Thymus (tissue), 11 donors: Measurements from ENCODE around the gene ZFAND3. TPM values are rescaled to one million over a fixed set of nuclear protein-coding genes. Genes with fewer than 3 reads are reported as not detected.
A peak's percentile ranks its signal among the peaks of the same experiment; 100 is the strongest.

ENCODE experiments used
- DNase-seq, 9 donors: peaks; one replicate each; pipeline ENCODE4 v3.0.0-alpha.2; 2013; ENCODE audit warnings: low spot score in 9 of 9, low read depth in 6 of 9, missing footprints in 1 of 9
- H3K27ac ChIP-seq, 2 donors: one replicate each; pipeline ENCODE4 v1.5.1; 2013; ENCODE audit warnings: control low read depth in 1 of 2, low read depth in 1 of 2, low read length in 1 of 2, mild to moderate bottlenecking in 1 of 2, moderate library complexity in 1 of 2
- H3K27me3 ChIP-seq, 2 donors: one replicate each; pipeline ENCODE4 v1.5.1; 2013; ENCODE audit warnings: low read length in 1 of 2; ENCODE audit not compliant: control insufficient read depth in 2 of 2, insufficient read depth in 1 of 2
- H3K36me3 ChIP-seq, 2 donors: one replicate each; pipeline ENCODE4 v1.5.1; 2013; ENCODE audit warnings: low read length in 1 of 2, mild to moderate bottlenecking in 1 of 2, moderate library complexity in 1 of 2; ENCODE audit not compliant: control insufficient read depth in 2 of 2, insufficient read depth in 2 of 2
- H3K4me1 ChIP-seq, 2 donors: one replicate each; pipeline ENCODE4 v1.5.1; 2013; ENCODE audit warnings: low read length in 2 of 2; ENCODE audit not compliant: control insufficient read depth in 2 of 2, insufficient read depth in 2 of 2
- H3K4me3 ChIP-seq, 2 donors: one replicate each; pipeline ENCODE4 v1.5.1; 2013; ENCODE audit warnings: low read length in 2 of 2, control low read depth in 1 of 2, mild to moderate bottlenecking in 1 of 2
- H3K9me3 ChIP-seq, 2 donors: one replicate each; pipeline ENCODE4 v1.5.1; 2013; ENCODE audit warnings: low read length in 1 of 2, mild to moderate bottlenecking in 1 of 2; ENCODE audit not compliant: control insufficient read depth in 2 of 2, insufficient read depth in 1 of 2
- WGBS: extraction: QIAGEN DNeasy Blood & Tissue Kit; methylation state at CpG from one replicate; pipeline ENCODE4 v1.1.7; 2013; 5-methylcytosine and 5-hydroxymethylcytosine counted together
- polyA plus RNA-seq: library from polyadenylated mRNA; stranded (reverse); fragments of 200-250 nt; gene quantifications from one replicate; pipeline ENCODE4 v1.2.3, GENCODE V29; 2013
- total RNA-seq: library from RNA; stranded (reverse); fragments of 120-200 nt; gene quantifications from one replicate; pipeline ENCODE4 v1.2.4, GENCODE V29; 2013
- donor health status: healthy.

ZFAND3 gene
- total and polyA plus RNA-seq, 2 donors, result 8.5 to 25.7 TPM

DNA sequence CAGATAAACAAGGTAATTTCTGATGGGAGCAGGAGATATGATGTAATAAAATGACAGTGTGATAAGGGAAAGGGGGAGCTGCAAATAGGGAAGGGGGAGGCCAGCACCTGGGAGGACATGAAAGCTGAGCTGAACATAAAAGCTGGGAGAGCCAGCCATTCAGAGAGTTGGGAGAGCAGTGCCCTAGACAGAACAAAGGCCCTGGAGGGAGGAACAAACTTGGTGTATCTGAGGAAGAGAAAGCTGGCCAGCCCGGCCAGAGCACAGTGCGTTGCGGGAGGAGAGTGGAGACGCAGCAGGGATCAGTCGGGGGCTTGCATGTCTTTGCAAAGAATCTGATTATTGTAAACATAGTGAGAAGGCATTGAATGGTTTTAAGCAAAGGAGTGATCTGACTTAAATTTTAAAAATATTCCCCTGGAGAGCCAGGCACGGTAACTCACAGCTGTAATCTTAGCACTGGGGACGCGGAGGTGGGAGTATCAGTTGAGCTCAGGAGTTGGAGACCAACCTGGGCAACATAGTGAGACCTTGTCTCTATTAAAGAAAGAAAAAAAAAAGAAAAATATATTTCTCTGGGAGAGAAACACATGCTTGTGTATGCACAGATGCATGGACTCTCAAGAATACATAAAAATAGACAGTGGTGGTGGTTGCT lies 318.2 kb downstream of the ZFAND3 start:
- H3K36me3 ChIP-seq, result peaks cover 5 to 12% of the 10 kb centered on the region in 2 donors
- no peak for DNase-seq
- H3K27ac ChIP-seq, result no peak overlapping the region
- no peak overlapping the region for H3K4me3 ChIP-seq
- no peaks in the 10 kb centered on the region for H3K27me3 ChIP-seq
- peaks cover 12 to 29% of the 10 kb centered on the region in 2 donors for H3K4me1 ChIP-seq
- no peaks in the 10 kb centered on the region for H3K9me3 ChIP-seq
- 95% methylated on average over 8 of the region's 8 CpGs for WGBS

DNA sequence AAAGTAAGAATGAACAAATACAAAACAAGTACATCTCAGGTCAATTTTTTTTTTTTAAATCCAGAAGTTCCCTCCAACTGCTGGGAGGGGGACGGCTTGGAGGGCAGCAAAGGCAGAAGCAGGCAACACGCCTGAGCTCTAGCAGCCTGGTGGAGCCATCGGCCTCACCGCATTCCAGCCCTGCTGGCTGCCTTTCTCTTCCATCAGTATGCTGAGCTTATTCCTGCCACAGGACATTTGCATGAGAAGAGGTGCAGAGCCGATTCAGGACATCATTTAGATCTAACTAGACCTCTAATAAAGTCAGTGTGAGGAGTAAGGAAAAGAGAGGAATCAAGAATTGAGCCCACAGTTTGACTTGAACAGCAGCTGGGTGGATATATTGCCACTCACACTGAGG lies 318.8 kb downstream of the ZFAND3 start:
- DNase-seq, result no peak
- H3K4me1 ChIP-seq, result peaks cover 12 to 29% of the 10 kb centered on the region in 2 donors
- H3K27me3 ChIP-seq, result no peaks in the 10 kb centered on the region
- H3K9me3 ChIP-seq, result no peaks in the 10 kb centered on the region
- H3K4me3 ChIP-seq, result no peak overlapping the region
- peaks cover 0 to 12% of the 10 kb centered on the region in 2 donors for H3K36me3 ChIP-seq
- H3K27ac ChIP-seq, result no peak overlapping the region
- WGBS, result 98% methylated on average over 5 of the region's 5 CpGs

DNA sequence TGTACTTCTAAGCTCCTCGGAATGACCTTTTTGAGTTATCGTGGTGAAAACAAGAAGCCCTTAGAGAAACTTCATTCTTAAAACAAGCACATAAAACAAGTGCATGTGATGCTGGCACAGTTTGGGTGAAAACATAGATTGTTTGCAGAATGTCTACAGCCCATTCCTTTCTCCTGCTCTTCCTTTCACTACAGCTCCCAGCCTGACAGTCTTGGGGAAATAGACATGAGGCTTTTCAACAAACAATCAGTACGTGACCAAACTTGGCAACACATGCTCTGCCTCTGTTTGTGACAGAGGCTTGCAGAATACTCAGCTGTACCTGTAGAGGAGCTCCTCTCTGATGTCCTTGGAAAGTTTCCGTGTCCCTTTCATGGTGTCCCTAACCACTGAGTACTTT lies 321.6 kb downstream of the ZFAND3 start:
- DNase-seq, result no peak
- WGBS, result 95% methylated on average over 4 of the region's 4 CpGs
- no peaks in the 10 kb centered on the region for H3K27me3 ChIP-seq
- no peak overlapping the region for H3K27ac ChIP-seq
- no peaks in the 10 kb centered on the region for H3K9me3 ChIP-seq
- H3K4me1 ChIP-seq, result peaks cover 12 to 15% of the 10 kb centered on the region in 2 donors
- H3K4me3 ChIP-seq, result no peak overlapping the region
- peaks cover 0 to 15% of the 10 kb centered on the region in 2 donors for H3K36me3 ChIP-seq

DNA sequence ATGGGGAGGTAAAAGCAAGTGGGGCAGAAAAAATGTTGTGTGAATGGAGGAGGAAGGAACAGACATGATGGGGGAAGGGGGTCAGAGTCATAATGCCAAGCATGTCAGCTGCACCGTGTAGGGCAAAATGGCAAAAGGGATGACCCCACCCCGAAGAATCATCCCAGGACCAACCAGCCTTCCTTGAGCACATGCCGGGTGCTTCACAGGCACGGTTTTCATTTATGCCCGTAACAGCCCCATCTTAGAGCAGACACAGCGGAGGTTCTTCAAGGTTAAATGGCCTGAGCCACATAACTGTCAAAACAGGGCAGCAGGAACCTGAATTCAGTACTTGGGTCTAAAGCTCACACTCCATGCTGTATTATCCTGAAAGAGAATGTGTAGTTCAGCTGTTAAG lies 322.2 kb downstream of the ZFAND3 start:
- Histone ChIP-seq H3K36me3 (peaks cover 0 to 13% of the 10 kb centered on the region in 2 donors), H3K4me3 (no peak overlapping the region), H3K27ac (peak overlapping the region in 1 of 2 donors; percentile 3), H3K4me1 (peaks cover 8 to 12% of the 10 kb centered on the region in 2 donors), H3K27me3 (no peaks in the 10 kb centered on the region), H3K9me3 (no peaks in the 10 kb centered on the region)
- DNase-seq, result no peak
- 88% methylated on average over 6 of the region's 6 CpGs for WGBS

DNA sequence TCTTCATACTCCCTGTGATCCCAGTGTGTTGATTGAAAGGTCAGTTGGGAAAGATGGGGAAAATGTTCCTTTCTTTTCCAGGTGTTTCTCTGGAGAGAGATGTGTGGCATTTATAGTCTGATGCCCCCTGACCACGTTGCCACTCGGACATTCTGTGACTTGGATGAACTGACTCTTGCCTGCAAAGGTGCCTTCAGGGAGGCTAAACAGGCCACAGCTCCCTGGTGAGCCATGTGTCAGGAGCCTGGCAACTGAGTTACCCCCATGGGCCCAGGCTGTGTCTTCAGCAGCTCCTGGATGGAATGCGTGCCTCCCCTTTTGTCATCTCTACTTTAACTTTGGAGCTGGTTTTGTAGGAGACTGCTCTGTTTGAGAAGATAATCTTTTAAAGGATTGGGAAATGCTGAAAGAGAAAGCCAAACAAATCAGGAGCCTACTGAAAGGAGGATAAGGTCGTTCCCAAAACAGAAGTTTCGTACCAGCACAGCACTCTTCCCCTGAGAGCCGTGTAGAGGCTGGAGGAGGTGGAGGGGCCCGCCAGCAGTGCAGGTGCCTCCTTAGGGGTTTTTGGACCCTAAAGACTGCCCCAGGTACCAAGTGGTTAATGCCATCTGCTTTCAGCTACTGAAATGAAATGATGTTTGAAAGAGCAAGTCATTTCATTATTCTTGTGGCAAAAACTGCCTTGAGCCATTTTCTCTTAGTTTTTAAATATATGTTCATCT lies 322.8 kb downstream of the ZFAND3 start:
- no peak overlapping the region for H3K27ac ChIP-seq
- no peak for DNase-seq
- 93% methylated on average over 7 of the region's 7 CpGs for WGBS
- peaks cover 0 to 13% of the 10 kb centered on the region in 2 donors for H3K36me3 ChIP-seq
- H3K4me1 ChIP-seq, result peaks cover 4 to 7% of the 10 kb centered on the region in 2 donors
- H3K9me3 ChIP-seq, result no peaks in the 10 kb centered on the region
- no peaks in the 10 kb centered on the region for H3K27me3 ChIP-seq
- H3K4me3 ChIP-seq, result no peak overlapping the region

DNA sequence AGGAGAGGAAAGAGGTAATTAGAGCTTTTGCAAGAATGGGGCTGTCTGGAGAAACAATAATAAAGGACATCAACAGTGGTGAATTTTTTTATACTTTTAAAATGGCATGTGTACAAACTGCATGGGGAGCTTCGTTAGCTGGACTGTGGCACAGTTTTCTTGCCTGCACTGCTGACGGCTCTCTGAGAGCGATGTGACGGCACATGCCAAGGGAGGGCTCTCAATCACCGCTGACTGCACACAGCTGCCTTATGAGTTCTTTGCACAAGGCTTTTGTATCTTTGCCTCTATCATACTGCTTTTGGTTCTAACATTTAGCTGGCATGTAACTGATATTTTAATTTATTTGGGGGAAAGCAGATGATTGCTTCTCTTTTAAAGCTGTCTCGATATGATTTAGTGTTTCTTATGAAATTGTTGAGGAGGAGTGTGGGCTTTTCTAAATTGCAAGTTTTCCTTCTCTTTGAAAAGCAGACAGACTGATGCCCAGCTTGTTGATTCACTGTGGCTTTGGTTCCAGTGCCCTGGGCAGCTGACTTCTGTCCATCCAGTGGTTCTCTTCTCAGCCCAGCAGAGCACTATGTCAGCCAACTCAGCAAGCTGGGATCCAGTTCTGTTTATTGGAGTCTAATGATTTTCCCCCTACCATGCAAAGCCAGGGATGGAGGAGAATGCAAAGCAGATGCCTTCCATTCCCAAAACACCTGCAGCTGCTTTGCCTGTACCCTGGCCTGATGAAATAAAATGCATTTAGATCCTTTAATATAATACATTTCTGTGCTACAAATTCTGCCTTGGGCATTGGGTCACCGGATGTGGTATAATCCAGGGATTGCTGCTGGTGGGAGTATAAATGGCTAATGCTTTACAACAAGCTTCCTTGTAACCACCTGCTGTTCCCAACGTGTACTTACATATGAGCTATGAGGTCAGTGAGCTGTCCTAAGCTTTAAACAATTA lies 323.9 kb downstream of the ZFAND3 start:
- Histone ChIP-seq H3K27ac (no peak overlapping the region), H3K36me3 (peaks cover 4 to 14% of the 10 kb centered on the region in 2 donors), H3K27me3 (no peaks in the 10 kb centered on the region), H3K4me1 (no peaks in the 10 kb centered on the region), H3K4me3 (no peak overlapping the region), H3K9me3 (no peaks in the 10 kb centered on the region)
- DNase-seq, result no peak
- 96% methylated on average over 8 of the region's 8 CpGs for WGBS

DNA sequence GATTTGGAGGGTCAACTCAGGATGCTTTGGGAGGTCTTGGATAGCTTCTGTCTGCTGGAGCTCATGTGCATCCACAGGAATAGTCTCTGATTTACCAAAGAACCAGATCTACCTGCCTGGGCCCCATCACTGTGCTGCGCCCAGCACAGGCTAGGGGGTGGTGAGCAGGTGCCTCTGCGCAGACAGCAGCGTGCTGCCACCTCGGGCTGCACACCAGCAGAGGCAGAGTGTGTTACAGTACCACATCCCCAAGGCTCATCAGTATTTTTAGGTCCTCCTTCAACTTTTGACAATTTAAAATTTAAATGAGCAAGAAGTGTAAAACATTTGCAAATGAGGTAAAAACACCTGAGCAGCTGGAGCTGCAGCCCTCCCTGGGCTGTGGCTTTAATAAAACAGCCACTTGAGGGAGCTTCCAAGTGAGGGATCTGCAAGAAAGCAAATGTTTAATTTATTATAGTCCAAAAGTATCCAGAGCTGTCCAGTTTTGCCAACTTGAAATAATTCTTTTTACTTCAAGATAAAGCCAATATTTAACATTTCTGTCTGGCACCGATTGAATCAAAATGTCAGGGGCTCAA lies 324.9 kb downstream of the ZFAND3 start:
- Histone ChIP-seq H3K27ac (no peak overlapping the region), H3K4me1 (no peaks in the 10 kb centered on the region), H3K9me3 (no peaks in the 10 kb centered on the region), H3K27me3 (no peaks in the 10 kb centered on the region), H3K36me3 (peaks cover 4 to 17% of the 10 kb centered on the region in 2 donors), H3K4me3 (no peak overlapping the region)
- no peak for DNase-seq
- WGBS, result 97% methylated on average over 5 of the region's 5 CpGs

DNA sequence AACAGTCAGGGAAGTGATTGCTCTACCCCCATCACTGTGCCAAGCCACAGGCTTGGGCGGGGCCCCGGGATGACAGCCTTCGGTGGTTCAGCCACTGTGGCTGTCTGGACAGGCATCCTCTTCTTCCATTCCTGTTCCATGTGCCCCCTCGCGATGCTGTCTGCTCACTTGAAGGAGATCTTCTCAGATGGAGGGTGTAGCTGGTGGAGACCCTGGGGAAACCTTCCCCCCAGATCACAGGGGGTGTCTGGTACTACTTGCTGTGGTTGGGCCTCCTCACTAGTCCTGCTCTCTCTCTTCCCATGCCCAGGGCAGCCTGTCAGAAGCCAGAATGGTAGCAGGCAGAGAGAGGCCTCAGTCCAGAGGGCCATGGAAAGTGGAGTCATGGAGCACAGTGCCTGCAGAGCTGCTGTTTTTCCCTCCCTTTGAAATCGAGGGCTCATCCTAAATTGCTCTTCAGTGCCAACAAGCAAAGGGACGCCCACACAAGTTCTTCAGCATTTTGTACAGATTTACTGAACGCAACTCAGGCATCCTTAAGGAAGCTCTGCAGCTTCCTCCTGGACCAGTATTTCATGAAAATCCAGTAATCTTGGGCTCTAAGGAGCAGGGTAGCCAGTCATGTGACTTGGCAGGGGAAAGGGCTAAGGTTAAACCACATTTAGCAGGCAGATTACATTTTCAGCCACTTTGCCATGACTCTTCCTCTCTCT lies 326.6 kb downstream of the ZFAND3 start:
- Histone ChIP-seq H3K27ac (no peak overlapping the region), H3K9me3 (no peaks in the 10 kb centered on the region), H3K4me1 (peaks cover 1 to 5% of the 10 kb centered on the region in 2 donors), H3K27me3 (no peaks in the 10 kb centered on the region), H3K4me3 (no peak overlapping the region), H3K36me3 (peaks cover 11 to 17% of the 10 kb centered on the region in 2 donors)
- DNase-seq, result no peak
- 91% methylated on average over 8 of the region's 8 CpGs for WGBS
